ENCODE data around the gene SOS1.
"Not testable (repeated sequence)": the region's sequence is repeated elsewhere in the genome, so short reads cannot be mapped to it uniquely, and the experiment has no call there.

Gene SOS1

GRCh38 chr2:39142904-39143605, 22.2 kb upstream of the SOS1 start:
- no peaks in the 10 kb centered on the region for H3K4me1 ChIP-seq
- intact Hi-C loops (cut with DNase I; ENCODE audit: low total_unique reads) = no loop called here
- H3K27me3 ChIP-seq = no peaks in the 10 kb centered on the region
- no peak for TF ChIP-seq CTCF (IDR thresholded peaks at IDR 0.05)
- no peak for DNase-seq
- no peaks in the 10 kb centered on the region for H3K9me3 ChIP-seq
- H3K27ac ChIP-seq = no peak overlapping the region
- no peaks in the 10 kb centered on the region for H3K36me3 ChIP-seq
- no peak overlapping the region for H3K4me3 ChIP-seq

- Histone ChIP-seq H3K9me3 (no peaks in the 10 kb centered on the region), H3K36me3 (no peaks in the 10 kb centered on the region), H3K27me3 (no peaks in the 10 kb centered on the region), H3K4me1 (no peaks in the 10 kb centered on the region), H3K4me3 (no peak overlapping the region), H3K27ac (no peak overlapping the region)
- TF ChIP-seq CTCF (IDR thresholded peaks at IDR 0.05) = no peak
- DNase-seq = no peak
- intact Hi-C loops (cut with DNase I; ENCODE audit: low total_unique reads) = no loop called here
Observed at GRCh38 chr2:39141334-39142271, 20.8 kb upstream of the SOS1 start.

GRCh38 chr2:39140948-39141333, 20.1 kb upstream of the SOS1 start:
- H3K4me1 ChIP-seq; intact Hi-C loops (cut with DNase I; ENCODE audit: low total_unique reads): not testable (repeated sequence)

GRCh38 chr2:39140322-39140847, 19.5 kb upstream of the SOS1 start:
- intact Hi-C loops (cut with DNase I; ENCODE audit: low total_unique reads) = no loop called here
- H3K27ac ChIP-seq = no peak overlapping the region

More at GRCh38 chr2:39140948-39141333, 20.1 kb upstream of the SOS1 start:
- not testable (repeated sequence) for H3K4me3 ChIP-seq, H3K27me3 ChIP-seq, H3K36me3 ChIP-seq, DNase-seq, H3K9me3 ChIP-seq, H3K27ac ChIP-seq

GRCh38 chr2:39139511-39140237, 18.8 kb upstream of the SOS1 start:
- H3K27ac ChIP-seq = no peak overlapping the region
- H3K4me3 ChIP-seq = no peak overlapping the region
- TF ChIP-seq CTCF (IDR thresholded peaks at IDR 0.05) = no peak
- intact Hi-C loops (cut with DNase I; ENCODE audit: low total_unique reads) = no loop called here
- H3K36me3 ChIP-seq = no peaks in the 10 kb centered on the region
- no peaks in the 10 kb centered on the region for H3K9me3 ChIP-seq
- no peak for DNase-seq
- H3K4me1 ChIP-seq = no peaks in the 10 kb centered on the region
- no peaks in the 10 kb centered on the region for H3K27me3 ChIP-seq

More at GRCh38 chr2:39140322-39140847, 19.5 kb upstream of the SOS1 start:
- no peaks in the 10 kb centered on the region for H3K36me3 ChIP-seq
- H3K4me1 ChIP-seq = no peaks in the 10 kb centered on the region
- H3K4me3 ChIP-seq = no peak overlapping the region
- TF ChIP-seq CTCF (IDR thresholded peaks at IDR 0.05) = no peak
- no peaks in the 10 kb centered on the region for H3K27me3 ChIP-seq
- no peaks in the 10 kb centered on the region for H3K9me3 ChIP-seq
- no peak for DNase-seq
